Small intestine (tissue), 7 donors: ENCODE data around the gene EIF5AL1. TPM values are rescaled to one million over a fixed set of nuclear protein-coding genes. Genes with fewer than 3 reads are reported as not detected.
"Not testable (repeated sequence)": the region's sequence is repeated elsewhere in the genome, so short reads cannot be mapped to it uniquely, and the experiment has no call there.

ENCODE experiments used
- DNase-seq, 2 donors: peaks; one replicate each; pipeline versions ENCODE4 v3.0.0 to v3.0.0-alpha.2; 2013
- FAIRE-seq: peaks from 2 replicates; lab custom pipeline; 2012; peaks lifted over from hg19 to GRCh38; lab: Jason Lieb, UNC
- H3K27ac ChIP-seq, 3 donors: one replicate each; pipeline ENCODE4 v1.5.1; 2013; ENCODE audit warnings: low read length in 2 of 3, mild to moderate bottlenecking in 2 of 3, control low read depth in 1 of 3, inconsistent platforms in 1 of 3, low read depth in 1 of 3, moderate library complexity in 1 of 3
- H3K27me3 ChIP-seq, 3 donors: one replicate each; pipeline ENCODE4 v1.6.1; 2013; ENCODE audit warnings: low read length in 3 of 3, inconsistent platforms in 1 of 3; ENCODE audit not compliant: control insufficient read depth in 3 of 3, insufficient read depth in 3 of 3
- H3K36me3 ChIP-seq, 3 donors: one replicate each; pipeline ENCODE4 v1.6.1; 2013; ENCODE audit warnings: low read length in 3 of 3, inconsistent platforms in 1 of 3, low read depth in 1 of 3, mild to moderate bottlenecking in 1 of 3, moderate library complexity in 1 of 3; ENCODE audit not compliant: control insufficient read depth in 3 of 3, insufficient read depth in 2 of 3
- H3K4me1 ChIP-seq, 3 donors: one replicate each; pipeline ENCODE4 v1.6.1; 2013; ENCODE audit warnings: low read length in 2 of 3, inconsistent platforms in 1 of 3, low read depth in 1 of 3, mild to moderate bottlenecking in 1 of 3, moderate library complexity in 1 of 3; ENCODE audit not compliant: control insufficient read depth in 3 of 3, insufficient read depth in 2 of 3
- H3K4me3 ChIP-seq, 3 donors: one replicate each; pipeline ENCODE4 v1.5.1; 2013; ENCODE audit warnings: low read length in 3 of 3, control low read depth in 1 of 3, inconsistent platforms in 1 of 3, low read depth in 1 of 3, mild to moderate bottlenecking in 1 of 3, moderate library complexity in 1 of 3
- H3K9me3 ChIP-seq, 2 donors: one replicate each; pipeline ENCODE4 v1.6.1; 2013; ENCODE audit warnings: low read depth in 1 of 2, low read length in 1 of 2; ENCODE audit not compliant: control insufficient read depth in 2 of 2, insufficient read depth in 1 of 2
- WGBS, 3 donors: extraction: QIAGEN DNeasy Blood & Tissue Kit; methylation state at CpG; one replicate each; pipeline ENCODE4 v1.1.7; 2013; 5-methylcytosine and 5-hydroxymethylcytosine counted together
- polyA plus RNA-seq, 4 donors: library from polyadenylated mRNA; stranded (reverse) in 3 of 4; unstranded in 1 of 4; fragments of 200-250 nt in 3 of 4; fragments of 120-200 nt in 1 of 4; gene quantifications; one replicate each; pipeline versions ENCODE4 v1.2.1 to v1.2.3, GENCODE V29; 2013
- donor health status: healthy with polysubstance abuse.
- donor health status: control.
- donor health status: control.
- donor health status: Bipolar disorder and iron deficiency.
- donor health status: healthy.

Gene EIF5AL1
- polyA plus RNA-seq, 4 donors: 0.22 to 0.69 (median 0.48) TPM

- not testable (repeated sequence) for H3K4me3 ChIP-seq, FAIRE-seq, H3K27ac ChIP-seq, H3K9me3 ChIP-seq, H3K4me1 ChIP-seq, DNase-seq, H3K36me3 ChIP-seq, H3K27me3 ChIP-seq
- 72 to 78% (median 76%) methylated on average over 2 of the region's 2 CpGs for WGBS, 3 donors
Measured at GRCh38 chr10:79547128-79547527, 34.8 kb downstream of the EIF5AL1 start.

GRCh38 chr10:79547973-79548372 lies 35.6 kb downstream of the EIF5AL1 start:
- H3K27me3 ChIP-seq: peaks cover 0 to 4% (median 0%) of the 10 kb centered on the region in 3 donors
- no peak overlapping the region for H3K27ac ChIP-seq
- H3K4me1 ChIP-seq: no peaks in the 10 kb centered on the region
- no peak for FAIRE-seq
- no peak overlapping the region for H3K4me3 ChIP-seq
- DNase-seq: no peak
- WGBS, 3 donors: 49 to 60% (median 60%) methylated on average over 3 of the region's 3 CpGs
- no peaks in the 10 kb centered on the region for H3K9me3 ChIP-seq
- no peaks in the 10 kb centered on the region for H3K36me3 ChIP-seq

- DNase-seq (no peak), FAIRE-seq (no peak)
- no peak overlapping the region for H3K4me3 ChIP-seq
- H3K36me3 ChIP-seq: no peaks in the 10 kb centered on the region
- WGBS, 3 donors: 27 to 59% (median 30%) methylated on average over 2 of the region's 2 CpGs
- no peaks in the 10 kb centered on the region for H3K4me1 ChIP-seq
- H3K27ac ChIP-seq: no peak overlapping the region
- H3K27me3 ChIP-seq: peaks cover 0 to 4% (median 0%) of the 10 kb centered on the region in 3 donors
- H3K9me3 ChIP-seq: no peaks in the 10 kb centered on the region
Measured at GRCh38 chr10:79552143-79552542, 39.8 kb downstream of the EIF5AL1 start.

- WGBS, 3 donors: 85 to 89% (median 85%) methylated on average over 11 of the region's 11 CpGs
- FAIRE-seq: no peak
- Histone ChIP-seq H3K4me3 (no peak overlapping the region), H3K27ac (no peak overlapping the region), H3K4me1 (no peaks in the 10 kb centered on the region), H3K36me3 (no peaks in the 10 kb centered on the region), H3K9me3 (no peaks in the 10 kb centered on the region), H3K27me3 (peaks cover 0 to 4% (median 0%) of the 10 kb centered on the region in 3 donors)
- no peak for DNase-seq
Measured at GRCh38 chr10:79555354-79556309, 43.3 kb downstream of the EIF5AL1 start.

- not testable (repeated sequence) for H3K27me3 ChIP-seq, H3K4me1 ChIP-seq, FAIRE-seq, H3K4me3 ChIP-seq, H3K9me3 ChIP-seq, DNase-seq, H3K27ac ChIP-seq, H3K36me3 ChIP-seq
- WGBS, 3 donors: 50 to 89% (median 75%) methylated on average over 1 to 3 of the region's 3 CpGs
Measured at GRCh38 chr10:79556961-79557360, 44.6 kb downstream of the EIF5AL1 start.

GRCh38 chr10:79559726-79560125 lies 47.4 kb downstream of the EIF5AL1 start:
- H3K27me3 ChIP-seq: peaks cover 0 to 8% (median 0%) of the 10 kb centered on the region in 3 donors
- H3K4me1 ChIP-seq: no peaks in the 10 kb centered on the region
- FAIRE-seq (no peak), DNase-seq (no peak)
- H3K36me3 ChIP-seq: no peaks in the 10 kb centered on the region
- H3K9me3 ChIP-seq: no peaks in the 10 kb centered on the region
- H3K4me3 ChIP-seq: no peak overlapping the region
- WGBS, 3 donors: 67 to 80% (median 75%) methylated on average over 2 of the region's 2 CpGs
- no peak overlapping the region for H3K27ac ChIP-seq

- H3K27ac ChIP-seq: no peak within 1 kb of the TSS
- DNase-seq (no peak), FAIRE-seq (no peak)
- no peaks in the 10 kb centered on the region for H3K4me1 ChIP-seq
- H3K27me3 ChIP-seq: peaks cover 0 to 9% (median 0%) of the 10 kb centered on the region in 3 donors
- no peak within 1 kb of the TSS for H3K4me3 ChIP-seq
- no peaks in the 10 kb centered on the region for H3K36me3 ChIP-seq
- 79 to 100% (median 90%) methylated on average over 1 of the region's 1 CpG for WGBS, 3 donors
- H3K9me3 ChIP-seq: no peaks in the 10 kb centered on the region
Measured at GRCh38 chr10:79560160-79560709, 47.9 kb downstream of the EIF5AL1 start, which contains the start of gene SFTPA2. Gene SFTPA2, minus strand, starts transcription at chr10:79560407. Its CDS starts 924 bp downstream, at chr10:79559483.

- Histone ChIP-seq H3K27me3 (peaks cover 0 to 9% (median 0%) of the 10 kb centered on the region in 3 donors), H3K36me3 (no peaks in the 10 kb centered on the region)
- DNase-seq: peak in 1 of 2 donors; percentile 36
Measured at GRCh38 chr10:79561257-79561656, 48.9 kb downstream of the EIF5AL1 start.

More at GRCh38 chr10:79561257-79561656, 48.9 kb downstream of the EIF5AL1 start:
- no peak overlapping the region for H3K27ac ChIP-seq
- WGBS, 3 donors: 19 to 58% (median 31%) methylated on average over 3 of the region's 3 CpGs
- no peaks in the 10 kb centered on the region for H3K4me1 ChIP-seq
- FAIRE-seq: no peak
- no peak overlapping the region for H3K4me3 ChIP-seq
- H3K9me3 ChIP-seq: no peaks in the 10 kb centered on the region
